HepG2 (cell line): ENCODE measurements around the gene ARF4. TPM values are rescaled to one million over a fixed set of nuclear protein-coding genes. Genes with fewer than 3 reads are reported as not detected.
A peak's percentile ranks its signal among the peaks of the same experiment; 100 is the strongest.

Experiments
- GABPB1 ChIP-seq: IDR thresholded peaks from 2 replicates; pipeline ENCODE4 v1.6.1; 2016; ENCODE audit warnings: mild to moderate bottlenecking, missing genetic modification reagents, moderate library complexity, missing compliant biosample characterization
- GATA4 ChIP-seq: sonication (generic); IDR thresholded peaks from 2 replicates; pipeline ENCODE4 v1.6.1; 2016; ENCODE audit warnings: antibody characterized with exemption, low read depth, borderline replicate concordance
- HNRNPL ChIP-seq: fragments of 200-400 bp; formaldehyde crosslinking; IDR thresholded peaks from 2 replicates; pipeline ENCODE4 v1.6.1; 2017; ENCODE audit warnings: mild to moderate bottlenecking, low read depth, low read length
- HNRNPUL1 ChIP-seq: fragments of 200-400 bp; formaldehyde crosslinking; IDR thresholded peaks from 2 replicates; pipeline ENCODE4 v1.6.1; 2017; ENCODE audit warnings: low read depth, mild to moderate bottlenecking, low read length, moderate library complexity
- IKZF1 ChIP-seq: fragments of 450-650 bp; IDR thresholded peaks from 2 replicates; pipeline ENCODE4 v1.7.1; 2016
- IRX3 ChIP-seq: sonication (generic); formaldehyde crosslinking; IDR thresholded peaks from 2 replicates; pipeline ENCODE4 v1.8.1; 2023; ENCODE audit warnings: mild to moderate bottlenecking, low read depth, missing genetic modification reagents, borderline replicate concordance
- MED1 ChIP-seq: sonication (generic); formaldehyde crosslinking; IDR thresholded peaks from 2 replicates; pipeline ENCODE4 v1.4.0; 2020; ENCODE audit warnings: missing genetic modification reagents
- MTF1 ChIP-seq: sonication (generic); formaldehyde crosslinking; IDR thresholded peaks from 2 replicates; pipeline ENCODE4 v1.5.0; 2020; ENCODE audit warnings: missing genetic modification reagents
- MZF1 ChIP-seq: sonication (generic); formaldehyde crosslinking; IDR thresholded peaks from 2 replicates; pipeline ENCODE4 v1.8.1; 2023; ENCODE audit warnings: mild to moderate bottlenecking, missing genetic modification reagents, borderline replicate concordance
- NFKB2 ChIP-seq: sonication (generic); formaldehyde crosslinking; IDR thresholded peaks from 2 replicates; pipeline ENCODE4 v1.4.0; 2020; ENCODE audit warnings: missing genetic modification reagents, borderline replicate concordance
- POGZ ChIP-seq: sonication (generic); formaldehyde crosslinking; IDR thresholded peaks from 2 replicates; pipeline ENCODE4 v1.4.0; 2020; ENCODE audit warnings: mild to moderate bottlenecking, missing genetic modification reagents
- RFX1 ChIP-seq: fragments of 450-650 bp; IDR thresholded peaks from 2 replicates; pipeline ENCODE4 v1.6.1; 2017
- ZNF224 ChIP-seq: sonication (generic); formaldehyde crosslinking; IDR thresholded peaks from 2 replicates; pipeline ENCODE4 v1.5.0; 2020; ENCODE audit warnings: mild to moderate bottlenecking, missing genetic modification reagents
- ZNF572 ChIP-seq: sonication (generic); formaldehyde crosslinking; IDR thresholded peaks from 2 replicates; pipeline ENCODE4 v1.5.1; 2020; ENCODE audit warnings: mild to moderate bottlenecking, missing genetic modification reagents
- ZNF737 ChIP-seq: sonication (generic); formaldehyde crosslinking; IDR thresholded peaks from 2 replicates; pipeline ENCODE4 v1.5.0; 2020; ENCODE audit warnings: missing genetic modification reagents, mild to moderate bottlenecking, borderline replicate concordance
- polyA plus RNA-seq, 8 experiments: library from polyadenylated mRNA; depleted of rRNA in 3 of 8; stranded (reverse) in 7 of 8; unstranded in 1 of 8; fragments of >200 nt; fragmentation: Illumina TruSeq in 4 of 8; extraction: Trizol in 4 of 8; gene quantifications; 2 replicates each; pipeline versions ENCODE4 v1.2.1 to v1.2.3, GENCODE V29; 2011 to 2016; ENCODE audit warnings: low read depth in 4 of 8, missing spikeins in 1 of 8, mixed read lengths in 1 of 8; ENCODE audit not compliant: insufficient read depth in 1 of 8
- total RNA-seq, 5 experiments: library from RNA; depleted of rRNA; stranded (reverse); fragments of >200 nt; fragmentation: Illumina TruSeq; extraction: Trizol; gene quantifications; 2 replicates each; pipeline ENCODE4 v1.2.3, GENCODE V29; 2016; ENCODE audit warnings: low read depth in 1 of 5
- TF ChIP-seq, protein P1 (sequence below): sonication (generic); formaldehyde crosslinking; IDR thresholded peaks from 2 replicates; pipeline ENCODE4 v1.5.0; 2020; ENCODE audit warnings: mild to moderate bottlenecking, missing genetic modification reagents, borderline replicate concordance
- TF ChIP-seq, protein P2 (sequence below): sonication (generic); formaldehyde crosslinking; IDR thresholded peaks from 2 replicates; pipeline ENCODE4 v1.4.0; 2020; ENCODE audit warnings: missing genetic modification reagents, mild to moderate bottlenecking, borderline replicate concordance
- TF ChIP-seq, protein P3 (sequence below): sonication (generic); formaldehyde crosslinking; IDR thresholded peaks from 2 replicates; pipeline ENCODE4 v1.4.0; 2020; ENCODE audit warnings: mild to moderate bottlenecking, low read depth, missing genetic modification reagents
- TF ChIP-seq, protein P4 (sequence below): sonication (generic); IDR thresholded peaks from 2 replicates; pipeline ENCODE4 v1.6.1; 2016; ENCODE audit warnings: low read depth, borderline replicate concordance

ARF4 gene
- total and polyA plus RNA-seq, 2 of the 13 experiments (the other 11 are each of a cell fraction or from before 2014, with no cell fraction given) = 184 to 250 TPM

DNA sequence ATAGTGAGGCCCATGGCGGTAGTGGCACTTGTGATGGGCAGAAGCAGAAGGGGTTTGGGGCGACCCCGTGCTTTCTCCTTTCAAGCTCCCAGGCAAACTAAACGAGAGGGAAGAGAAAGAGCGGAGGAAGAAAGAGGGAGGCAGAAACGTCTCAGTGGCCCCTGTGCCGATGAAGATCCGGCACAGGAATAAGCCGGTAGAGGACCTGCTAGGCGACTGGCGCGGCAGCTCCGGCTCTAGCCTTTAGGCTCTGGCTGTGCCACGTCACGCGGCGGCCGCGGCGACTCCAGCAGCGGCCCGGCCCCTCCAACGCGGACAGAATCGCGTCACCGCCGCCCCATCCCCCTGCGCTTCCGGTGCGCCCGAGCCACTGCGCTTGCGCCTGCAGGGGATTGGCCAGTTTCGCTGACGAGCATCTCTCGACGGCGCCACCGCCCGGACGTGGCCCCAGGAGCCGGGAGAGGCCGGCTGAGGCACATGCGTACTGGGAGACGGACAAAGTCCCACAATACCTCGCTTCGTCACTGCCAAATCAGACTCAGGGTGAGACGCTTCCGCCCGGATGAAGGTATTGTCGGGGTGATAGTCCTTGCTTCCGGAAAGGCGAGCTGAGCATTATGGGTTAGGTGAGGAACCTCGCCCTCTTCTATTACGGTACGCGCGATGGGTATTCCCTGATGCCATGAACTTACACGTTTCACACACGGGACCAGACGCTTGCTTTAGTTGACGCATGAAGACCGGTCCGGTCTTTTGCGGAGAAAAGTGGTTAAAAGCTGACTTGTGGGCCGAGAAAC, at the start of gene ARF4 (continued):
- TF ChIP-seq POGZ (CRISPR knock-in tag) = peak; percentile 95
- 0 out of 2 replicates have a peak, but pooled peaks have one; percentile 66 for TF ChIP-seq MZF1
- no peak for TF ChIP-seq HNRNPUL1
- TF ChIP-seq, protein P1, sequence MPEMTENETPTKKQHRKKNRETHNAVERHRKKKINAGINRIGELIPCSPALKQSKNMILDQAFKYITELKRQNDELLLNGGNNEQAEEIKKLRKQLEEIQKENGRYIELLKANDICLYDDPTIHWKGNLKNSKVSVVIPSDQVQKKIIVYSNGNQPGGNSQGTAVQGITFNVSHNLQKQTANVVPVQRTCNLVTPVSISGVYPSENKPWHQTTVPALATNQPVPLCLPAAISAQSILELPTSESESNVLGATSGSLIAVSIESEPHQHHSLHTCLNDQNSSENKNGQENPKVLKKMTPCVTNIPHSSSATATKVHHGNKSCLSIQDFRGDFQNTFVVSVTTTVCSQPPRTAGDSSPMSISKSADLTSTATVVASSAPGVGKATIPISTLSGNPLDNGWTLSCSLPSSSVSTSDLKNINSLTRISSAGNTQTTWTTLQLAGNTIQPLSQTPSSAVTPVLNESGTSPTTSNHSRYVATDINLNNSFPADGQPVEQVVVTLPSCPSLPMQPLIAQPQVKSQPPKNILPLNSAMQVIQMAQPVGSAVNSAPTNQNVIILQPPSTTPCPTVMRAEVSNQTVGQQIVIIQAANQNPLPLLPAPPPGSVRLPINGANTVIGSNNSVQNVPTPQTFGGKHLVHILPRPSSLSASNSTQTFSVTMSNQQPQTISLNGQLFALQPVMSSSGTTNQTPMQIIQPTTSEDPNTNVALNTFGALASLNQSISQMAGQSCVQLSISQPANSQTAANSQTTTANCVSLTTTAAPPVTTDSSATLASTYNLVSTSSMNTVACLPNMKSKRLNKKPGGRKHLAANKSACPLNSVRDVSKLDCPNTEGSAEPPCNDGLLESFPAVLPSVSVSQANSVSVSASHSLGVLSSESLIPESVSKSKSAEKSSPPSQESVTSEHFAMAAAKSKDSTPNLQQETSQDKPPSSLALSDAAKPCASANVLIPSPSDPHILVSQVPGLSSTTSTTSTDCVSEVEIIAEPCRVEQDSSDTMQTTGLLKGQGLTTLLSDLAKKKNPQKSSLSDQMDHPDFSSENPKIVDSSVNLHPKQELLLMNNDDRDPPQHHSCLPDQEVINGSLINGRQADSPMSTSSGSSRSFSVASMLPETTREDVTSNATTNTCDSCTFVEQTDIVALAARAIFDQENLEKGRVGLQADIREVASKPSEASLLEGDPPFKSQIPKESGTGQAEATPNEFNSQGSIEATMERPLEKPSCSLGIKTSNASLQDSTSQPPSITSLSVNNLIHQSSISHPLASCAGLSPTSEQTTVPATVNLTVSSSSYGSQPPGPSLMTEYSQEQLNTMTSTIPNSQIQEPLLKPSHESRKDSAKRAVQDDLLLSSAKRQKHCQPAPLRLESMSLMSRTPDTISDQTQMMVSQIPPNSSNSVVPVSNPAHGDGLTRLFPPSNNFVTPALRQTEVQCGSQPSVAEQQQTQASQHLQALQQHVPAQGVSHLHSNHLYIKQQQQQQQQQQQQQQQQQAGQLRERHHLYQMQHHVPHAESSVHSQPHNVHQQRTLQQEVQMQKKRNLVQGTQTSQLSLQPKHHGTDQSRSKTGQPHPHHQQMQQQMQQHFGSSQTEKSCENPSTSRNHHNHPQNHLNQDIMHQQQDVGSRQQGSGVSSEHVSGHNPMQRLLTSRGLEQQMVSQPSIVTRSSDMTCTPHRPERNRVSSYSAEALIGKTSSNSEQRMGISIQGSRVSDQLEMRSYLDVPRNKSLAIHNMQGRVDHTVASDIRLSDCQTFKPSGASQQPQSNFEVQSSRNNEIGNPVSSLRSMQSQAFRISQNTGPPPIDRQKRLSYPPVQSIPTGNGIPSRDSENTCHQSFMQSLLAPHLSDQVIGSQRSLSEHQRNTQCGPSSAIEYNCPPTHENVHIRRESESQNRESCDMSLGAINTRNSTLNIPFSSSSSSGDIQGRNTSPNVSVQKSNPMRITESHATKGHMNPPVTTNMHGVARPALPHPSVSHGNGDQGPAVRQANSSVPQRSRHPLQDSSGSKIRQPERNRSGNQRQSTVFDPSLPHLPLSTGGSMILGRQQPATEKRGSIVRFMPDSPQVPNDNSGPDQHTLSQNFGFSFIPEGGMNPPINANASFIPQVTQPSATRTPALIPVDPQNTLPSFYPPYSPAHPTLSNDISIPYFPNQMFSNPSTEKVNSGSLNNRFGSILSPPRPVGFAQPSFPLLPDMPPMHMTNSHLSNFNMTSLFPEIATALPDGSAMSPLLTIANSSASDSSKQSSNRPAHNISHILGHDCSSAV = no peak
- no peak for TF ChIP-seq RFX1
- peak; percentile 59; the same call in 1 of the 2 replicates for TF ChIP-seq ZNF572
- no peak; the same call in none of the 2 replicates for TF ChIP-seq NFKB2 (CRISPR knock-in tag)
- TF ChIP-seq MTF1 (CRISPR knock-in tag) = no peak
- TF ChIP-seq GATA4 = peak; percentile 42; the same call in 1 of the 2 replicates
- TF ChIP-seq ZNF737 = 0 out of 2 replicates have a peak, but pooled peaks have one; percentile 83
- TF ChIP-seq MED1 (CRISPR knock-in tag) = peak; percentile 75
- TF ChIP-seq IRX3 (CRISPR knock-in tag) = 0 out of 2 replicates have a peak, but pooled peaks have one; percentile 9
- peak; percentile 98 for TF ChIP-seq GABPB1 (CRISPR knock-in tag)
- TF ChIP-seq, protein P2, sequence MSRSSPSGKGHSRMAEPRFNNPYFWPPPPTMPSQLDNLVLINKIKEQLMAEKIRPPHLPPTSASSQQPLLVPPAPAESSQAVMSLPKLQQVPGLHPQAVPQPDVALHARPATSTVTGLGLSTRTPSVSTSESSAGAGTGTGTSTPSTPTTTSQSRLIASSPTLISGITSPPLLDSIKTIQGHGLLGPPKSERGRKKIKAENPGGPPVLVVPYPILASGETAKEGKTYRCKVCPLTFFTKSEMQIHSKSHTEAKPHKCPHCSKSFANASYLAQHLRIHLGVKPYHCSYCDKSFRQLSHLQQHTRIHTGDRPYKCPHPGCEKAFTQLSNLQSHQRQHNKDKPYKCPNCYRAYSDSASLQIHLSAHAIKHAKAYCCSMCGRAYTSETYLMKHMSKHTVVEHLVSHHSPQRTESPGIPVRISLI (CRISPR knock-in tag) = no peak; the same call in 1 of the 2 replicates
- TF ChIP-seq, protein P3, sequence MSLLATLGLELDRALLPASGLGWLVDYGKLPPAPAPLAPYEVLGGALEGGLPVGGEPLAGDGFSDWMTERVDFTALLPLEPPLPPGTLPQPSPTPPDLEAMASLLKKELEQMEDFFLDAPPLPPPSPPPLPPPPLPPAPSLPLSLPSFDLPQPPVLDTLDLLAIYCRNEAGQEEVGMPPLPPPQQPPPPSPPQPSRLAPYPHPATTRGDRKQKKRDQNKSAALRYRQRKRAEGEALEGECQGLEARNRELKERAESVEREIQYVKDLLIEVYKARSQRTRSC (CRISPR knock-in tag) = no peak
- TF ChIP-seq IKZF1 = no peak
- peak; percentile 28; the same call in 1 of the 2 replicates for TF ChIP-seq ZNF224 (CRISPR knock-in tag)
- TF ChIP-seq, protein P4, sequence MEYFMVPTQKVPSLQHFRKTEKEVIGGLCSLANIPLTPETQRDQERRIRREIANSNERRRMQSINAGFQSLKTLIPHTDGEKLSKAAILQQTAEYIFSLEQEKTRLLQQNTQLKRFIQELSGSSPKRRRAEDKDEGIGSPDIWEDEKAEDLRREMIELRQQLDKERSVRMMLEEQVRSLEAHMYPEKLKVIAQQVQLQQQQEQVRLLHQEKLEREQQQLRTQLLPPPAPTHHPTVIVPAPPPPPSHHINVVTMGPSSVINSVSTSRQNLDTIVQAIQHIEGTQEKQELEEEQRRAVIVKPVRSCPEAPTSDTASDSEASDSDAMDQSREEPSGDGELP = 0 out of 2 replicates have a peak, but pooled peaks have one; percentile 6
- no peak for TF ChIP-seq HNRNPL
